Neutrophil (primary cell): ENCODE measurements around the gene MILR1.
"Not testable (repeated sequence)": the region's sequence is repeated elsewhere in the genome, so short reads cannot be mapped to it uniquely, and the experiment has no call there.

Experiments used
- H3K27ac ChIP-seq: fragments of 200-600 bp; sonication (generic); 2 replicates; pipeline ENCODE4 v1.5.1; 2016; ENCODE audit warnings: mild to moderate bottlenecking, moderate library complexity
- H3K27me3 ChIP-seq: fragments of 200-600 bp; sonication (generic); 2 replicates; pipeline ENCODE4 v1.6.0; 2016; ENCODE audit warnings: mild to moderate bottlenecking
- H3K36me3 ChIP-seq: fragments of 200-600 bp; sonication (generic); 2 replicates; pipeline ENCODE4 v1.5.1; 2017
- H3K4me1 ChIP-seq, 2 experiments: fragments of 200-600 bp in 1 of 2; sonication (generic) in 1 of 2; 1 replicate in 1 of 2; 2 replicates in 1 of 2; pipeline versions ENCODE4 v1.5.1 to v1.6.1; 2013 to 2016; ENCODE audit warnings: low read depth in 1 of 2, low read length in 1 of 2, mild to moderate bottlenecking in 1 of 2, moderate library complexity in 1 of 2; ENCODE audit not compliant: control insufficient read depth in 1 of 2, insufficient read depth in 1 of 2
- H3K4me3 ChIP-seq, 2 experiments: fragments of 200-600 bp in 1 of 2; sonication (generic) in 1 of 2; 1 replicate in 1 of 2; 2 replicates in 1 of 2; pipeline ENCODE4 v1.5.1; 2013 to 2016; ENCODE audit warnings: low read depth in 1 of 2, low read length in 1 of 2, mild to moderate bottlenecking in 1 of 2, moderate library complexity in 1 of 2
- H3K9me3 ChIP-seq: fragments of 200-600 bp; sonication (generic); 2 replicates; pipeline ENCODE4 v1.5.1; 2016
- CTCF ChIP-seq: fragments of 200-600 bp; sonication (generic); IDR thresholded peaks from 2 replicates; pipeline ENCODE4 v1.5.1; 2016; ENCODE audit warnings: antibody characterized with exemption

Gene MILR1

GRCh38 chr17:64437944-64438525 is 10.9 kb upstream of the MILR1 start:
- H3K36me3 ChIP-seq, result no peaks in the 10 kb centered on the region
- no peaks in the 10 kb centered on the region for H3K27me3 ChIP-seq
- no peak overlapping the region for H3K4me3 ChIP-seq
- H3K4me1 ChIP-seq, result peaks cover 25% of the 10 kb centered on the region in 2 experiments
- no peak overlapping the region for H3K27ac ChIP-seq
- no peaks in the 10 kb centered on the region for H3K9me3 ChIP-seq
- TF ChIP-seq CTCF, result no peak

- H3K27me3 ChIP-seq, H3K4me3 ChIP-seq, H3K36me3 ChIP-seq, H3K9me3 ChIP-seq, H3K27ac ChIP-seq: not testable (repeated sequence)
- peaks cover 40% of the 10 kb centered on the region in 2 experiments for H3K4me1 ChIP-seq
These were observed 9.4 kb upstream of the MILR1 start for GRCh38 chr17:64439521-64439920.

- H3K27ac ChIP-seq, result no peak overlapping the region
- H3K36me3 ChIP-seq, result no peaks in the 10 kb centered on the region
- no peaks in the 10 kb centered on the region for H3K27me3 ChIP-seq
- H3K9me3 ChIP-seq, result no peaks in the 10 kb centered on the region
- H3K4me3 ChIP-seq, result no peak overlapping the region
- TF ChIP-seq CTCF, result no peak
- peaks cover 44 to 45% of the 10 kb centered on the region in 2 experiments for H3K4me1 ChIP-seq
These were observed 9.0 kb upstream of the MILR1 start for GRCh38 chr17:64439956-64440355.

GRCh38 chr17:64441772-64442540 is 7.0 kb upstream of the MILR1 start:
- Histone ChIP-seq H3K27me3 (no peaks in the 10 kb centered on the region), H3K27ac (peak overlapping the region; percentile 91), H3K36me3 (no peaks in the 10 kb centered on the region), H3K4me3 (peak overlapping the region; percentile 23 to 51), H3K4me1 (peaks cover 46 to 53% of the 10 kb centered on the region in 2 experiments), H3K9me3 (no peaks in the 10 kb centered on the region)
- no peak for TF ChIP-seq CTCF

GRCh38 chr17:64442541-64442971 is 6.4 kb upstream of the MILR1 start:
- Histone ChIP-seq H3K9me3 (no peaks in the 10 kb centered on the region), H3K4me1 (peaks cover 51 to 59% of the 10 kb centered on the region in 2 experiments), H3K27me3 (no peaks in the 10 kb centered on the region), H3K4me3 (peak overlapping the region; percentile 23 to 51), H3K36me3 (no peaks in the 10 kb centered on the region), H3K27ac (peak overlapping the region; percentile 91)
- TF ChIP-seq CTCF, result no peak

GRCh38 chr17:64443086-64443760 is 5.7 kb upstream of the MILR1 start:
- no peak overlapping the region for H3K4me3 ChIP-seq
- TF ChIP-seq CTCF, result no peak
- H3K27ac ChIP-seq, result peak overlapping the region; percentile 91
- H3K36me3 ChIP-seq, result no peaks in the 10 kb centered on the region
- H3K9me3 ChIP-seq, result no peaks in the 10 kb centered on the region
- peaks cover 58 to 65% of the 10 kb centered on the region in 2 experiments for H3K4me1 ChIP-seq
- no peaks in the 10 kb centered on the region for H3K27me3 ChIP-seq
